HG02759 (cell line): Measurements from ENCODE around the gene CAPN11.
"Not testable (repeated sequence)": the region's sequence is repeated elsewhere in the genome, so short reads cannot be mapped to it uniquely, and the experiment has no call there.

Source experiments
- ATAC-seq: cut with Tn5 transposase; IDR thresholded peaks from one replicate; pipeline ENCODE4 v1.9.1; 2021; ENCODE audit warnings: mild to moderate bottlenecking, moderate library complexity; ENCODE audit not compliant: unreplicated experiment

CAPN11 gene

DNA sequence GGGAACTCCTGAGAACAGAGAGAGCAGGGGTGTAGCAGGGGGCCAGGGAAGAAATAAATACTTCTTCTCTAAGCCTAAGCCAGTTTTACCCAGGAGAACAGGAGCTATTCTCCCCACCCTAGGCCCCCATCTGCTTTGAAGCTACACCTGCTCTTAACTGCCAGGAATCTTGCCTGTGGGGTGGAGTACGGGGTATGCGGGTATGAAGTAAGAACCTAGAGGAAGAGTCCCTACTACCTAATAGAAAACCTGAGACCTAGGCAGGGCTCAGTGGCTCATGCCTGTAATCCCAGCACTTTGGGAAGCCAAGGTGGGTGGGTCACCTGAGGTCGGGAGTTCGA is 66.3 kb downstream of the CAPN11 start:
- no peak for ATAC-seq

DNA sequence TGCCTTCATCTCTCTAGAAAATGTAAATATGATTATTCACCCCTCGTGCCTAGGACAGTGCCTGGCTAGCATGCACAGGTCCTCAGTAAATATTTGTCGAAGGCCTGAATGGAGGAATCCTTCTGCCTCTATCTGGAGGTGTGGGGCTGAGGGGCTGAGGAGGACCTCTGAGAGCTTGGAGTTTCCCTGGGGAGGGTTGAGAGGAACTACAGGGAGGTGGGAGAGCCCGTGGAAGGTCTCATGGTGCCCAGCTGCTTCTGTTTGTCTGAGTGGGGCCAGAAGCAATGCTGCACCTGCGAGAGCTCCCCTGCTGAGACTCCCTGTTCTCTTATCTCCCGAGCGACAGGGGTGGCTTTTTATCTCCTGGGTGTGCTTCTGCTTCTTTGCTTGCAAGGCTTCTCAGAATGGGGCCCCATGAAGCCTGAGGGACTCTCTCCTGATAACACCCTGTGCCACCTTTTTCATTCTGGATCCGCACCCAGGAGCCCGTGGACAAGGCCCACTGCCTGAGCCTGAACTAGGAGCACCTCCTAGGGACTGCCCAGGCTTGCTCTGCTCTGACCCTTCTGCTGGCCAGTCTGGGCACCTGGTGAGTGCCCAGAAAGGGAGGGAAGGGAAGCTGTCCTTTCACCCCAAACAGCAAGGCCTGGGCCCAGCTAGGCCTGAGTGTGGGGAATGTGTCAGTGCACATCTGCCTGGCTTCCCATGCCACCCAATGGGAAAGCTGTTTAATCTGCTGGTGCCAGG is 67.1 kb downstream of the CAPN11 start:
- ATAC-seq = no peak

DNA sequence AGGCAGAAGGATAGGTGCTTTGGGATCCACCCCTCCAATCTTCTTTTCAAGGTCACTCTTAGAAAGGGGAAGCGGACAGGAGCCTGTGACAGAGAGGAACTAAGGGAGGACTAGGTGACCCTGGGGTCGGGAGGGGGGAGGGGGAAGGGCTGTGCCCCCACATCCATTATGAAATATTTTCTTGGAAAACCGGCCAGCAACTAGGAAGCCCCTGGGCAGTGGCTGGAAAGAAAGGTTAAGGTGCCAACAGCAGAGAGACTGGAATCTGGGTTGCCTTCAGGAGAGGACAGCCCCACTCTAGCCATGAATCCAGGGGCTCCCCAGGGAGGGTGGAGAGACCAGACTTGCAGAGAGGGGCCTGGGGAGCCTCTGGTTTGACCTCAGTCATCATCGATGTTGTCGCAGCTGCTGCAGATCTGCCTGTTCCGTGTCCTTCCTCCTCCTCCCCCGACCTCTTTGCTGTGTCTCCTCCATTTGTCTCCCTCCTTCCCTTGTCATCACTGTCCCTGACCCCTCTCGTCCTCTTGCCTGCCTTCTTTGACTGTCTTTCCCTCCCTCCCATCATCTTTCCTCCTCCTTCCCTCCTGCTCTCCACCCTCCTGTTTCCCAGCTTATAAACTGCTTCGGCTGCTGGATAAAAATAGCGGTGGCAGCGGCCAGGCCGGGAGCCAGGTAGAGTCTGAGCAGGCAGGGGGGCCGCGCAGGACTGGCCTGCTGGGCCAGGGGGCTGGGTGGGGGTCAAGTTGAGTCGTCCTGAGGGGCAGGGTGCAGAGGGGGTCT is 67.9 kb downstream of the CAPN11 start:
- ATAC-seq = no peak

DNA sequence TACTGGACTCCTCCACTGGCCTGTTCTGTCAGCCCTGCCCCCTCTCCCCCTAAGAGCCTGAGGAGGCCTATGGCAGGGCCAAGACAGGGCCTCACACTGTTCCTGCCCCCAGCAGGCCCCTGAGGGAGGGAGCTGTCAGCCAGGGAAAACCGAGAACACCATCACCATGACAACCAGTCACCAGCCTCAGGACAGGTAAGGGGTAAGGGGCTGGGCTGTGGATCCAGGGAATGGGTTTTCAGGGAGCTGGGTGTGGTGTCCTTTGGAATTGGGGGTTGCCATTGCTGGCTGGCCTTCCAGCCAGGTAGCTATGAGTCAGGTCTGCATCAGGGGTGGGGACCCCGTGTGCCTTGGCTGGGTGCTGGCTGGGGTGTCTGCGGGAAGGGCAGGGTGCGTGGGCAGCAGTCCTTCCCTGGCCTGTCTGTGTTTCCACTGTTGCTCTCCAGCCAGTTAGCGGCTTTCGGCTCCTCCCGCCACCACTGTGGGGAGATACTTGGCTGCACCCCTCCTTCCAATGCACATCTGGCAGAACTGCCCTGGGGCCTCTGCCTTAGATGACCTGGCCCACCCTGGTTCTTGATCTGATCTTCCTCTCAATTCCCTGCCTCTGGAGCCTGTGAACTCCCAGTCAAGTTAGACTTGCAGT is 68.7 kb downstream of the CAPN11 start:
- ATAC-seq = no peak

DNA sequence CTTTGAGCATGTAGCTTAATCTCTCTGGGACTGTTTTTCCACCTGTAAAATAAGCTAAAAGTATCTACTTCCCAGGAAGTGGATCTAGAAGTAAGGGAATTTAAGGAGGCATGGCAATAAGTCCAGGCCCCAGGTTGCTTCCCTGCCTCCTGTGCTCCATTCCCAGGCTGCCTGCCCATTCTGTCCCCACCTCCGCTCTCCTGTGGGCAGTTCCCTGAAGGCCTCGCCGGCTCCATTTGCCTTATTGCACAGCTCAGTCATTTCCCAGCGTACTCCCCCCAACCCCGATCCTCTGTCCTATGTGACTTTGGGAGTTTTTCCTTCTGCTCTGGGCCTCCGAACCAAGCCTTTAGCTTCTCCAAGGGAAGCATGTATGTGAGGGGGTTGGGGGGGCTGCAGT is 69.4 kb downstream of the CAPN11 start:
- ATAC-seq = no peak

DNA sequence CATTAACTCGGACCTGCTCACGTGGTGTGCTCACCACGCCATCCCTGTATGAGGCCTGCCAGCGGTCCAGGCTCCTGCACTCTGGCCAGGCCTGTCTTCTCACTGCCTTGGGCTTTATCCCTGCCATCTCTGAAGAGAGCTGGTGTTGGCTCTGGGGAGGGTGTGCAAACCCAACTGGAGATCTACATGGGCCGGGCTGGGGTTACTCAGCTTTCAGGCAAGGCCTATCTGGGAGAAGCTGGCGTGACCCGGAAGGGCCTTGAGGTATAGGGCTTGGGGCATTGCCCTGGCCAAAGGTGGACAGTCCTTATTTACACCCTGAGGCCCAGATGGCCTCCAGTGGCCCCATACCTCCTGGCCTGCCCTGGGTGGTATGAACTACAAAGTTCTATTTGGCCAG is 69.8 kb downstream of the CAPN11 start:
- no peak for ATAC-seq

DNA sequence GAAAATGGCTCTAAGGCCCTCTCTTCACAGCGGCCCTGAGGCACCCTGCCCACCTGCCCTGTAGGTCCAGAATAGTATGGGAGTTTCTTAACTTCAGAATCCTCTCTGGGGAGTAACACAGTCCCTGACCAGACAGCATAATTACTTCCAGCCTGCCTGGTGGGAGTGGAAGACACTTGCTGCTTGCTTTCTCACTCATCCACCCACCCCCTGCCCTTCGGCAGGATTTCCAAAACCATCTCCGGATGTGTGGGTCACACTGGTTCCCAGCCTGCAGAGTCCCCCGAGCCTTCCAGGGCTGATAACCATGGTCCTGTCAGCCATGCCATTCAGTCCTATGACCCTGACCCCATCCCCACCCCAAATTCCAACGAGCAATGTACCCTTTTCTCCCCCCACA is 70.2 kb downstream of the CAPN11 start:
- no peak for ATAC-seq

DNA sequence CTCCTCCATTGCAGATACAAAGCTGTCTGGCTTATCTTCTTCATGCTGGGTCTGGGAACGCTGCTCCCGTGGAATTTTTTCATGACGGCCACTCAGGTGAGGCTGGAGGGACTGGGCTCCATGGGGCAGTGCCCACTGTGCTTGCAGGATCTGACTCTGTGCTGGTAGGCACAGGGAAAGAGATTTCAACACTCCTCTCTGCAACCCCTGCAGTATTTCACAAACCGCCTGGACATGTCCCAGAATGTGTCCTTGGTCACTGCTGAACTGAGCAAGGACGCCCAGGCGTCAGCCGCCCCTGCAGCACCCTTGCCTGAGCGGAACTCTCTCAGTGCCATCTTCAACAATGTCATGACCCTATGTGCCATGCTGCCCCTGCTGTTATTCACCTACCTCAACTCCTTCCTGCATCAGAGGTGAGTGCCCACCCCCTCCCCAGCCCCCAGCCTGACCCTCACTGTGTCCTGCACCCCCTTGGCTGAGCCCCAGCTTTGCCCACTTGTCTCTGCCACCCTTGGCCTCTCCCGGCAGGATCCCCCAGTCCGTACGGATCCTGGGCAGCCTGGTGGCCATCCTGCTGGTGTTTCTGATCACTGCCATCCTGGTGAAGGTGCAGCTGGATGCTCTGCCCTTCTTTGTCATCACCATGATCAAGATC is 70.9 kb downstream of the CAPN11 start:
- ATAC-seq = no peak

DNA sequence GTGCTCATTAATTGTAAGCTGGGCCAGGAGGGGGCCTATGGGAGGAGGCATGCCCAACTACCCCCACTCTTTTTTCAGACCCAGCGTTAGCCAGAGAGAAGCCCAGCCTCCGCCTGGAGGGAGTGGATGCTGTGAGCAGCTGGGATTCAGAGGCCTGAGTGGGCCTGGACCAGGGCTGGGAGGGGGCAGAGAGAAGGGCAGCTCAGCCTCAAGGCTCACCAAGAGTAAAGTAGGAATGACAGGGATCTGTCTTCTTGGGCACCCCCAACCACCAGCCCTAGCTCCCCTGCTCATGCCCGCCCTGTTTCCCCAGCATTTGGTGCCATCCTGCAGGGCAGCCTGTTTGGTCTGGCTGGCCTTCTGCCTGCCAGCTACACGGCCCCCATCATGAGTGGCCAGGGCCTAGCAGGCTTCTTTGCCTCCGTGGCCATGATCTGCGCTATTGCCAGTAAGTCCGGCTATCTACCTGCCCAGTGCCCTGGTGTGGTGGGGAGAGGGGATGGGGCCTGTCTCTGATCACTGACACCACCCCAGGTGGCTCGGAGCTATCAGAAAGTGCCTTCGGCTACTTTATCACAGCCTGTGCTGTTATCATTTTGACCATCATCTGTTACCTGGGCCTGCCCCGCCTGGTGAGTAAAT is 71.5 kb downstream of the CAPN11 start:
- ATAC-seq = no peak

DNA sequence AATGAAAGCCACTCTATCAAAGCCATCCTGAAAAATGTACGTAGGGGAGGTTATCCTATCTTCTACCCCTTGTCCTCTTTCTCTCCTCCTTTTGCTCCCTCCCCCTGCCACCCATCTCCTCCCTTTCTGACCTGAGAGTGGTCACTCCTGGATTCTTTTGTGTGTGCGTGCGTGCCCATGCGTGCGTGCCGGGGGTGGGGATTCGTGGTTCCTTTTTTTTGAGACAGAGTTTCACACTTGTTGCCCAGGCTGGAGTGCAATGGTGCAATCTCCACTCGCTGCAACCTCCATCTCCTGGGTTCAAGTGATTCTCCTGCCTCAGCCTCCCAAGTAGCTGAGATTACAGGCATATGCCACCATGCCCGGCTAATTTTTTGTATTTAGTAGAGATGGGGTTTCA is 72.8 kb downstream of the CAPN11 start:
- not testable (repeated sequence) for ATAC-seq

DNA sequence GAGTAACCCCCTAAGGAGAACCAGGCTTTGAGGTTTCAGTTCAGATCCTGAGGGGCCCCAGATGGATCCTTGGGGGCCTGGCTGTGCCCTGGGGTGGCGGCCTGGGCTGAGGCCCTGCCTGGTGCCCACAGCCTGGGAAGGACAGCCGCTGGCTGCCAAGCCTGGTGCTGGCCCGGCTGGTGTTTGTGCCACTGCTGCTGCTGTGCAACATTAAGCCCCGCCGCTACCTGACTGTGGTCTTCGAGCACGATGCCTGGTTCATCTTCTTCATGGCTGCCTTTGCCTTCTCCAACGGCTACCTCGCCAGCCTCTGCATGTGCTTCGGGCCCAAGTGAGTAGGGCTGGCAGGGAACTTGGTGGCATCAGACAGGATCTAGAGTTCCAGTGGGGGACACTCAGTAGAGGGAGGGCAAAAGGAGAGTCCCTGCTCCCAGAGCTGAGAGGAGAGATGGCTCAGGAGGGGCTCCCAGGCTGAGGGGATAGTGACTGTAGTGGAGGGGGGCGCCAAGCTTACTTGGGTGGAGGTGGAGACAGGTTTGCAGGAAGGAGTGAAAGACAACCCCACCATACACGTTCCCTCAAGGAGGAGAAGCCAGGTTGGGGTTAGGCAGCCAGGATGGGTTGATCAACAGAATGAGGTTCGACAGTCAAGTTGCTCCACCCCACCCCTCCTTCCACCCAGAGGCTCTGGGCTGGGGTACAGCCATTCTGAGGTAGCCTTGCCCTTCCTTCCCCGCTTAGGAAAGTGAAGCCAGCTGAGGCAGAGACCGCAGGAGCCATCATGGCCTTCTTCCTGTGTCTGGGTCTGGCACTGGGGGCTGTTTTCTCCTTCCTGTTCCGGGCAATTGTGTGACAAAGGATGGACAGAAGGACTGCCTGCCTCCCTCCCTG is 74.3 kb downstream of the CAPN11 start:
- ATAC-seq = no peak

DNA sequence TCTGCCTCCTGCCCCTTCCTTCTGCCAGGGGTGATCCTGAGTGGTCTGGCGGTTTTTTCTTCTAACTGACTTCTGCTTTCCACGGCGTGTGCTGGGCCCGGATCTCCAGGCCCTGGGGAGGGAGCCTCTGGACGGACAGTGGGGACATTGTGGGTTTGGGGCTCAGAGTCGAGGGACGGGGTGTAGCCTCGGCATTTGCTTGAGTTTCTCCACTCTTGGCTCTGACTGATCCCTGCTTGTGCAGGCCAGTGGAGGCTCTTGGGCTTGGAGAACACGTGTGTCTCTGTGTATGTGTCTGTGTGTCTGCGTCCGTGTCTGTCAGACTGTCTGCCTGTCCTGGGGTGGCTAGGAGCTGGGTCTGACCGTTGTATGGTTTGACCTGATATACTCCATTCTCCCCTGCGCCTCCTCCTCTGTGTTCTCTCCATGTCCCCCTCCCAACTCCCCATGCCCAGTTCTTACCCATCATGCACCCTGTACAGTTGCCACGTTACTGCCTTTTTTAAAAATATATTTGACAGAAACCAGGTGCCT is 75.0 kb downstream of the CAPN11 start:
- ATAC-seq = no peak
